ENCODE measurements around the gene DOCK2. TPM values are rescaled to one million over a fixed set of nuclear protein-coding genes. Genes with fewer than 3 reads are reported as not detected.

DOCK2 gene
- total and polyA plus RNA-seq, 2 of the 8 experiments (the other 6 are each of a cell fraction or from before 2014, with no cell fraction given): 3.9 to 5.7 TPM

DNA sequence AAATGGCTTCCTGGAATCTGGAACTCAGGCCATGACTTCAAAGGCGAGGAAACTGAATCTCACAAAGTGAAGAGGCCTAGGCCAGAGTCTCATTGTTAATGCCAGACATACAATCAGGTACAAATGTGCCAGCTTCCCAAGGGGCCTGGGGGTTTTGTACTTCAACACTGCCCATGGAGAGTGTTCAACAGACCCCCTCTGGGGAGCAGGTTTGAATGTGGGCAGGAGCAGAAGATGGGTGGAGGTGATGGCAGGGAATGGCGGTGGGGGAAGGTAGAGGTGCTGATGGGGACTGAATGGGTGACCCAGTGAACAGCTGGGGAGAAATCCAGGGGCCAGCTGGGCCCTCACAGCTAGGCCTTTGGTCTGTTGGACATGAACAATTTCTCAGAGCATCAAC lies 480.7 kb downstream of the DOCK2 start (continued):
- TF ChIP-seq, protein P1, sequence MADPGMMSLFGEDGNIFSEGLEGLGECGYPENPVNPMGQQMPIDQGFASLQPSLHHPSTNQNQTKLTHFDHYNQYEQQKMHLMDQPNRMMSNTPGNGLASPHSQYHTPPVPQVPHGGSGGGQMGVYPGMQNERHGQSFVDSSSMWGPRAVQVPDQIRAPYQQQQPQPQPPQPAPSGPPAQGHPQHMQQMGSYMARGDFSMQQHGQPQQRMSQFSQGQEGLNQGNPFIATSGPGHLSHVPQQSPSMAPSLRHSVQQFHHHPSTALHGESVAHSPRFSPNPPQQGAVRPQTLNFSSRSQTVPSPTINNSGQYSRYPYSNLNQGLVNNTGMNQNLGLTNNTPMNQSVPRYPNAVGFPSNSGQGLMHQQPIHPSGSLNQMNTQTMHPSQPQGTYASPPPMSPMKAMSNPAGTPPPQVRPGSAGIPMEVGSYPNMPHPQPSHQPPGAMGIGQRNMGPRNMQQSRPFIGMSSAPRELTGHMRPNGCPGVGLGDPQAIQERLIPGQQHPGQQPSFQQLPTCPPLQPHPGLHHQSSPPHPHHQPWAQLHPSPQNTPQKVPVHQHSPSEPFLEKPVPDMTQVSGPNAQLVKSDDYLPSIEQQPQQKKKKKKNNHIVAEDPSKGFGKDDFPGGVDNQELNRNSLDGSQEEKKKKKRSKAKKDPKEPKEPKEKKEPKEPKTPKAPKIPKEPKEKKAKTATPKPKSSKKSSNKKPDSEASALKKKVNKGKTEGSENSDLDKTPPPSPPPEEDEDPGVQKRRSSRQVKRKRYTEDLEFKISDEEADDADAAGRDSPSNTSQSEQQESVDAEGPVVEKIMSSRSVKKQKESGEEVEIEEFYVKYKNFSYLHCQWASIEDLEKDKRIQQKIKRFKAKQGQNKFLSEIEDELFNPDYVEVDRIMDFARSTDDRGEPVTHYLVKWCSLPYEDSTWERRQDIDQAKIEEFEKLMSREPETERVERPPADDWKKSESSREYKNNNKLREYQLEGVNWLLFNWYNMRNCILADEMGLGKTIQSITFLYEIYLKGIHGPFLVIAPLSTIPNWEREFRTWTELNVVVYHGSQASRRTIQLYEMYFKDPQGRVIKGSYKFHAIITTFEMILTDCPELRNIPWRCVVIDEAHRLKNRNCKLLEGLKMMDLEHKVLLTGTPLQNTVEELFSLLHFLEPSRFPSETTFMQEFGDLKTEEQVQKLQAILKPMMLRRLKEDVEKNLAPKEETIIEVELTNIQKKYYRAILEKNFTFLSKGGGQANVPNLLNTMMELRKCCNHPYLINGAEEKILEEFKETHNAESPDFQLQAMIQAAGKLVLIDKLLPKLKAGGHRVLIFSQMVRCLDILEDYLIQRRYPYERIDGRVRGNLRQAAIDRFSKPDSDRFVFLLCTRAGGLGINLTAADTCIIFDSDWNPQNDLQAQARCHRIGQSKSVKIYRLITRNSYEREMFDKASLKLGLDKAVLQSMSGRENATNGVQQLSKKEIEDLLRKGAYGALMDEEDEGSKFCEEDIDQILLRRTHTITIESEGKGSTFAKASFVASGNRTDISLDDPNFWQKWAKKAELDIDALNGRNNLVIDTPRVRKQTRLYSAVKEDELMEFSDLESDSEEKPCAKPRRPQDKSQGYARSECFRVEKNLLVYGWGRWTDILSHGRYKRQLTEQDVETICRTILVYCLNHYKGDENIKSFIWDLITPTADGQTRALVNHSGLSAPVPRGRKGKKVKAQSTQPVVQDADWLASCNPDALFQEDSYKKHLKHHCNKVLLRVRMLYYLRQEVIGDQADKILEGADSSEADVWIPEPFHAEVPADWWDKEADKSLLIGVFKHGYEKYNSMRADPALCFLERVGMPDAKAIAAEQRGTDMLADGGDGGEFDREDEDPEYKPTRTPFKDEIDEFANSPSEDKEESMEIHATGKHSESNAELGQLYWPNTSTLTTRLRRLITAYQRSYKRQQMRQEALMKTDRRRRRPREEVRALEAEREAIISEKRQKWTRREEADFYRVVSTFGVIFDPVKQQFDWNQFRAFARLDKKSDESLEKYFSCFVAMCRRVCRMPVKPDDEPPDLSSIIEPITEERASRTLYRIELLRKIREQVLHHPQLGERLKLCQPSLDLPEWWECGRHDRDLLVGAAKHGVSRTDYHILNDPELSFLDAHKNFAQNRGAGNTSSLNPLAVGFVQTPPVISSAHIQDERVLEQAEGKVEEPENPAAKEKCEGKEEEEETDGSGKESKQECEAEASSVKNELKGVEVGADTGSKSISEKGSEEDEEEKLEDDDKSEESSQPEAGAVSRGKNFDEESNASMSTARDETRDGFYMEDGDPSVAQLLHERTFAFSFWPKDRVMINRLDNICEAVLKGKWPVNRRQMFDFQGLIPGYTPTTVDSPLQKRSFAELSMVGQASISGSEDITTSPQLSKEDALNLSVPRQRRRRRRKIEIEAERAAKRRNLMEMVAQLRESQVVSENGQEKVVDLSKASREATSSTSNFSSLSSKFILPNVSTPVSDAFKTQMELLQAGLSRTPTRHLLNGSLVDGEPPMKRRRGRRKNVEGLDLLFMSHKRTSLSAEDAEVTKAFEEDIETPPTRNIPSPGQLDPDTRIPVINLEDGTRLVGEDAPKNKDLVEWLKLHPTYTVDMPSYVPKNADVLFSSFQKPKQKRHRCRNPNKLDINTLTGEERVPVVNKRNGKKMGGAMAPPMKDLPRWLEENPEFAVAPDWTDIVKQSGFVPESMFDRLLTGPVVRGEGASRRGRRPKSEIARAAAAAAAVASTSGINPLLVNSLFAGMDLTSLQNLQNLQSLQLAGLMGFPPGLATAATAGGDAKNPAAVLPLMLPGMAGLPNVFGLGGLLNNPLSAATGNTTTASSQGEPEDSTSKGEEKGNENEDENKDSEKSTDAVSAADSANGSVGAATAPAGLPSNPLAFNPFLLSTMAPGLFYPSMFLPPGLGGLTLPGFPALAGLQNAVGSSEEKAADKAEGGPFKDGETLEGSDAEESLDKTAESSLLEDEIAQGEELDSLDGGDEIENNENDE (IDR thresholded peaks at IDR 0.05; ENCODE audit: insufficient replicate concordance, low read length): no peak
- TF ChIP-seq RAD21 (IDR thresholded peaks at IDR 0.05 in 1 of 2, conservative IDR thresholded peaks at IDR 0.05 in 1 of 2; ENCODE audit: low read depth in 2 of 2, low read length in 2 of 2) (no peak), EGR1 (IDR thresholded peaks at IDR 0.05; ENCODE audit: borderline replicate concordance, low read depth, low read length) (no peak), GABPA (IDR thresholded peaks at IDR 0.05; ENCODE audit: borderline replicate concordance, insufficient read depth, low read length) (no peak), CHD1 (IDR thresholded peaks at IDR 0.05; ENCODE audit: low read depth, low read length) (no peak), CBX5 (IDR thresholded peaks at IDR 0.05; ENCODE audit: low read depth, low read length) (no peak), SAP30 (IDR thresholded peaks at IDR 0.05; ENCODE audit: insufficient read depth, insufficient replicate concordance, low read length) (no peak), RBBP5 (IDR thresholded peaks at IDR 0.05; ENCODE audit: borderline replicate concordance, low read depth, low read length) (no peak), FOSL1 (IDR thresholded peaks at IDR 0.05; ENCODE audit: insufficient read depth, low read depth, low read length) (no peak), SP1 (IDR thresholded peaks at IDR 0.05; ENCODE audit: low read depth, low read length) (no peak), EP300 (IDR thresholded peaks at IDR 0.05; ENCODE audit: borderline replicate concordance in 1 of 2, low read depth in 2 of 2, low read length in 2 of 2) (no peak)
